ENCODE results near the gene ARHGAP44. TPM values are rescaled to one million over a fixed set of nuclear protein-coding genes. Genes with fewer than 3 reads are reported as not detected.
A peak's percentile ranks its signal among the peaks of the same experiment; 100 is the strongest.

ARHGAP44 gene
- total and polyA plus RNA-seq, 2 of the 8 experiments (the other 6 are each of a cell fraction or from before 2014, with no cell fraction given) = 6.2 to 22.2 TPM

DNA sequence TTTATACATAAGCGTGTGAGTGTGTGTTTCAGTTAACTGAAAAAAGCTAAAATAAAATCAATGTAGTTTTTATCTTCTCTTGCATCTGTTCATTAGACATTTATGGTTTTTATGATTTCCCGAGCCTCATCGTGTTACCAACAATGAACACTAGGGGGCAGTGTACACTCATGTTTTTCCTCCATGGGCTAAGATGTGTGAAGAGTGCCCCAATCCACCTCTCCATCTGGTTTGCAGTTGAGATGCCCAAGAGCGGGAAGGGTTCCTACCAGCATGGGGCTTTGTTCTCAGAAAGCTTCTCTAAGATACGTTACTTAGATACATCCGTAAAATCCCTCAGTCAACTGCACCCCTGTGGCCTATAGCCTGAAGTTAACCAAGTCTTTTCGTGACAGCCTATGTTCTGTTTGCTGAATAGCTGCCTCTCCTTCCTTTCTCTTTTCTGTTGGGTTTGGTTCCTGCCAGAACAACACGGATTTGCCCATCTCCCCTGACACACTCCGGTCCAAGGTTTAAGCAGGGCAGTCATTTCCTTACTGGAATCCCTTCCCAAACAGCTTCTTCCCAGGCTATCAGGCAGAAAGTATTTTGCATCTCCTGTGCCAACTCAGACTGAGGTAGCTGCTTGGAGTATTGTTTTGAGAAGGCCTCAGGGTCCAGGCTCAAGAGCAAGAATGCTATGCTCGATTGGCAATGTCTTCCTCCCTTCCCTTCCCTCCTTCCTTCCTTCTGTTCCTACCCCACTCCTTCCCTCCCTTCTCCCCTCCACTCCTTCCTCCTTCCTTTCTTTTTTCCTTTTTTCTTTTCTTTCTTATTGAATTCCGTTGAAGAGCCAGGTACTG, 241.4 kb downstream of the ARHGAP44 start:
- Histone ChIP-seq H2BK5ac (ENCODE audit: low read depth, low read length) (no peak overlapping the region), H2AK5ac (ENCODE audit: low read depth, low read length) (no peak overlapping the region), H3K56ac (replicated peaks; ENCODE audit: insufficient read length, low read depth, low read length) (no peak overlapping the region), H4K91ac (replicated peaks; ENCODE audit: insufficient read length, low read length) (no peak overlapping the region), H2BK120ac (replicated peaks; ENCODE audit: low read depth, low read length) (no peak overlapping the region), H3K4me3 (ENCODE audit: extremely low read depth in 1 of 4, insufficient read depth in 2 of 4, low read depth in 3 of 4, low read length in 4 of 4) (no peak overlapping the region), H2AFZ (ENCODE audit: low read length) (peak overlapping the region; percentile 86), H4K20me1 (replicated peaks in 1 of 2; ENCODE audit: control insufficient read depth in 1 of 2, insufficient read depth in 2 of 2, low read length in 2 of 2) (no peaks in the 10 kb centered on the region), H3K4me1 (replicated peaks in 1 of 4; ENCODE audit: control insufficient read depth in 3 of 4, insufficient read depth in 4 of 4, low read length in 3 of 4) (no peaks in the 10 kb centered on the region), H3K27me3 (replicated peaks in 1 of 4; ENCODE audit: control insufficient read depth in 3 of 4, extremely low read depth in 1 of 4, insufficient read depth in 3 of 4, low read length in 3 of 4) (no peaks in the 10 kb centered on the region), H2BK20ac (ENCODE audit: low read length) (no peak overlapping the region), H3K23ac (ENCODE audit: insufficient read length) (no peak overlapping the region), H3K79me2 (ENCODE audit: control insufficient read depth in 1 of 2, insufficient read depth in 2 of 2, low read length in 2 of 2) (no peaks in the 10 kb centered on the region), H3K18ac (ENCODE audit: extremely low read depth, low read length) (no peak overlapping the region), H4K5ac (ENCODE audit: insufficient read length, low read depth, low read length) (no peak overlapping the region), H3K27ac (ENCODE audit: low read depth, low read length) (no peak overlapping the region), H3K79me1 (ENCODE audit: low read depth, low read length) (no peaks in the 10 kb centered on the region), H2BK12ac (ENCODE audit: low read depth, low read length) (no peak overlapping the region), H3K14ac (ENCODE audit: insufficient read length) (no peak overlapping the region), H4K8ac (ENCODE audit: extremely low read depth, insufficient read depth, low read length) (no peak overlapping the region), H3K4me2 (ENCODE audit: insufficient read depth in 1 of 2, low read depth in 2 of 2, low read length in 2 of 2) (no peak overlapping the region), H3K9me3 (ENCODE audit: insufficient read depth in 2 of 2, low read depth in 1 of 2, low read length in 1 of 2) (no peaks in the 10 kb centered on the region; a peak in 1 of 4 replicates), H3K9ac (replicated peaks in 1 of 4; ENCODE audit: extremely low read depth in 1 of 4, low read depth in 3 of 4, low read length in 3 of 4) (no peak overlapping the region), H3K36me3 (ENCODE audit: control insufficient read depth in 2 of 4, insufficient read depth in 4 of 4, low read length in 3 of 4) (no peaks in the 10 kb centered on the region), H3K4ac (replicated peaks; ENCODE audit: insufficient read length, low read depth, low read length) (no peak overlapping the region), H3K23me2 (ENCODE audit: low read depth, low read length) (no peaks in the 10 kb centered on the region), H2BK15ac (ENCODE audit: low read length) (no peak overlapping the region)
- peak; percentile 97 for FAIRE-seq
- 55% methylated on average over 11 of the region's 11 CpGs; no CpG with 5 or more reads in 1 of the 2 experiments for WGBS, 2 experiments (ENCODE audit: extremely low coverage in 1 of 2, insufficient coverage in 1 of 2, insufficient read length in 1 of 2, insufficient replicate concordance in 2 of 2, low coverage in 1 of 2, low lambda C conversion rate in 2 of 2, missing lambda C conversion rate in 1 of 2)
- ChIA-PET CTCF (ENCODE audit: partially characterized antibody) (interaction anchor here (0.5 to 6.2 kb wide), 53 partner anchors 8 to 1736 kb away, joined by 3 to 52 read pairs (median 4); partner anchors contain the start of gene ELAC2), POLR2A (ENCODE audit: partially characterized antibody) (interaction anchor here (1.7 kb wide), 1 partner anchor 13 kb away, joined by 7 read pairs; the partner anchor contains the start of gene ELAC2)
- peak in 1 of 2 experiments; percentile 67 for DNase-seq (ENCODE audit: low read depth in 1 of 2, low spot score in 2 of 2)
- TF ChIP-seq SIX5 (IDR thresholded peaks at IDR 0.05; ENCODE audit: low read depth, low read length) (no peak), YY1 (IDR thresholded peaks at IDR 0.05; ENCODE audit: low read depth, low read length) (no peak), TCF12 (IDR thresholded peaks at IDR 0.05; ENCODE audit: low read depth, low read length) (no peak), GTF2F1 (IDR thresholded peaks at IDR 0.05; ENCODE audit: borderline replicate concordance, low read depth, low read length) (no peak), E2F6 (IDR thresholded peaks at IDR 0.05) (peak; percentile 70), KDM1A (IDR thresholded peaks at IDR 0.05; ENCODE audit: borderline replicate concordance, low read length) (no peak), EP300 (IDR thresholded peaks at IDR 0.05; ENCODE audit: borderline replicate concordance in 1 of 2, low read depth in 2 of 2, low read length in 2 of 2) (no peak), SP1 (IDR thresholded peaks at IDR 0.05; ENCODE audit: low read depth, low read length) (no peak)
- TF ChIP-seq, protein P1, sequence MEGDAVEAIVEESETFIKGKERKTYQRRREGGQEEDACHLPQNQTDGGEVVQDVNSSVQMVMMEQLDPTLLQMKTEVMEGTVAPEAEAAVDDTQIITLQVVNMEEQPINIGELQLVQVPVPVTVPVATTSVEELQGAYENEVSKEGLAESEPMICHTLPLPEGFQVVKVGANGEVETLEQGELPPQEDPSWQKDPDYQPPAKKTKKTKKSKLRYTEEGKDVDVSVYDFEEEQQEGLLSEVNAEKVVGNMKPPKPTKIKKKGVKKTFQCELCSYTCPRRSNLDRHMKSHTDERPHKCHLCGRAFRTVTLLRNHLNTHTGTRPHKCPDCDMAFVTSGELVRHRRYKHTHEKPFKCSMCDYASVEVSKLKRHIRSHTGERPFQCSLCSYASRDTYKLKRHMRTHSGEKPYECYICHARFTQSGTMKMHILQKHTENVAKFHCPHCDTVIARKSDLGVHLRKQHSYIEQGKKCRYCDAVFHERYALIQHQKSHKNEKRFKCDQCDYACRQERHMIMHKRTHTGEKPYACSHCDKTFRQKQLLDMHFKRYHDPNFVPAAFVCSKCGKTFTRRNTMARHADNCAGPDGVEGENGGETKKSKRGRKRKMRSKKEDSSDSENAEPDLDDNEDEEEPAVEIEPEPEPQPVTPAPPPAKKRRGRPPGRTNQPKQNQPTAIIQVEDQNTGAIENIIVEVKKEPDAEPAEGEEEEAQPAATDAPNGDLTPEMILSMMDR (IDR thresholded peaks at IDR 0.05; ENCODE audit: control extremely low read depth in 1 of 3, insufficient read depth in 1 of 3, low read depth in 1 of 3, low read length in 3 of 3) = peak in 2 of 3 experiments; percentile 49 to 69; a peak in 3 of 4 replicates

Measured in H1 (cell line).